HepG2 (cell line): Measurements from ENCODE around the gene MRPL58. TPM values are rescaled to one million over a fixed set of nuclear protein-coding genes. Genes with fewer than 3 reads are reported as not detected.

ENCODE experiments used
- ATAC-seq: fragments of 200-7000 bp; cut with Tn5 transposase; 3 replicates; pipeline ENCODE4 v1.9.1; 2020; ENCODE audit warnings: mild to moderate bottlenecking, moderate library complexity
- BruUV-seq: library from RNA; stranded (reverse); fragments of 400-500 nt; replicated peaks from 2 replicates; lab custom pipeline; 2021; lab: Mats Ljungman, UMichigan
- CTCF ChIA-PET: fragments of 300-600 bp; formaldehyde crosslinking; extraction: SDS; loops from one replicate; lab custom pipeline; 2021; ENCODE audit warnings: low total read pairs, inconsistent platforms, low intra/inter-chr PET ratio; lab: Yijun Ruan, JAX
- POLR2A ChIA-PET: fragments of 350-600 bp; sonication (Branson Sonifier 250); formaldehyde crosslinking; loops from one replicate; lab custom pipeline; 2020; ENCODE audit warnings: antibody characterized with exemption, inconsistent platforms; lab: Yijun Ruan, JAX
- DNase-seq: peaks from one replicate; pipeline ENCODE4 v3.0.0-alpha.2; 2015; ENCODE audit warnings: low spot score
- FAIRE-seq: peaks from 3 replicates; lab custom pipeline; 2011; peaks lifted over from hg19 to GRCh38; lab: Jason Lieb, UNC
- H2AFZ ChIP-seq: one replicate; pipeline ENCODE4 v1.6.1; 2011; ENCODE audit warnings: low read length, inconsistent platforms
- H3K27ac ChIP-seq: fragments of 300-600 bp; 3 replicates; pipeline ENCODE4 v1.8.0; 2011; ENCODE audit warnings: mixed run types, mild to moderate bottlenecking, mixed read lengths, low read length, inconsistent platforms; ENCODE audit not compliant: insufficient read depth; ENCODE audit errors: extremely low read length
- H3K27me3 ChIP-seq, 2 experiments: fragments of 200-600 bp in 1 of 2; 2 replicates in 1 of 2; 3 replicates in 1 of 2; pipeline versions ENCODE4 v1.6.0 to v1.8.0; 2011; ENCODE audit warnings: low read length in 2 of 2, mild to moderate bottlenecking in 2 of 2, moderate library complexity in 2 of 2, inconsistent platforms in 1 of 2; ENCODE audit not compliant: insufficient read depth in 2 of 2, control insufficient read depth in 1 of 2
- H3K36me3 ChIP-seq, 2 experiments: fragments of 200-600 bp in 1 of 2; replicated peaks in 1 of 2; 2 replicates in 1 of 2; 3 replicates in 1 of 2; pipeline versions ENCODE4 v1.5.1 to v1.8.0; 2011; ENCODE audit warnings: low read length in 2 of 2, inconsistent platforms in 1 of 2; ENCODE audit not compliant: insufficient read depth in 2 of 2, control insufficient read depth in 1 of 2
- H3K4me1 ChIP-seq: 2 replicates; pipeline ENCODE4 v1.5.1; 2012; ENCODE audit warnings: low read length, inconsistent platforms; ENCODE audit not compliant: insufficient read depth
- H3K4me2 ChIP-seq: 2 replicates; pipeline ENCODE4 v1.6.0; 2011; ENCODE audit warnings: low read depth, low read length, inconsistent platforms
- H3K4me3 ChIP-seq, 3 experiments: fragments of 200-600 bp in 1 of 3; sonication (generic), shearing (Covaris generic) in 1 of 3; replicated peaks in 1 of 3; 2 replicates each; pipeline ENCODE4 v1.5.1; 2011 to 2016; ENCODE audit warnings: low read length in 3 of 3, inconsistent platforms in 2 of 3, low read depth in 2 of 3, mild to moderate bottlenecking in 2 of 3, control low read depth in 1 of 3, mixed read lengths in 1 of 3; ENCODE audit not compliant: insufficient read depth in 1 of 3
- H3K79me2 ChIP-seq: one replicate; pipeline ENCODE4 v1.6.1; 2011; ENCODE audit warnings: low read length, inconsistent platforms; ENCODE audit not compliant: insufficient read depth
- H3K9ac ChIP-seq: 2 replicates; pipeline ENCODE4 v1.6.0; 2011; ENCODE audit warnings: mild to moderate bottlenecking, low read depth, low read length, inconsistent platforms; ENCODE audit not compliant: insufficient read depth
- H3K9me3 ChIP-seq: 2 replicates; pipeline ENCODE4 v1.5.1; 2012; ENCODE audit warnings: mild to moderate bottlenecking, low read length
- H4K20me1 ChIP-seq: 2 replicates; pipeline ENCODE4 v1.6.0; 2011; ENCODE audit warnings: inconsistent platforms, mild to moderate bottlenecking, low read length, moderate library complexity; ENCODE audit not compliant: insufficient read depth
- AGO1 ChIP-seq: fragments of 200-400 bp; formaldehyde crosslinking; IDR thresholded peaks from 2 replicates; pipeline ENCODE4 v1.6.1; 2017; ENCODE audit warnings: mild to moderate bottlenecking, low read depth, low read length, moderate library complexity; ENCODE audit not compliant: poor library complexity, severe bottlenecking
- ARID2 ChIP-seq: sonication (generic); formaldehyde crosslinking; IDR thresholded peaks from 2 replicates; pipeline ENCODE4 v1.8.1; 2022; ENCODE audit warnings: mild to moderate bottlenecking, missing genetic modification reagents, borderline replicate concordance
- ATM ChIP-seq: fragments of 450-650 bp; IDR thresholded peaks from 2 replicates; pipeline ENCODE4 v1.7.1; 2017; ENCODE audit warnings: mild to moderate bottlenecking, borderline replicate concordance
- EEA1 ChIP-seq: sonication (generic); formaldehyde crosslinking; IDR thresholded peaks from 2 replicates; pipeline ENCODE4 v1.5.1; 2020; ENCODE audit warnings: mild to moderate bottlenecking, missing genetic modification reagents, borderline replicate concordance
- KLF9 ChIP-seq: IDR thresholded peaks from 2 replicates; pipeline ENCODE4 v1.6.1; 2016; ENCODE audit warnings: low read depth
- TCF7L2 ChIP-seq: IDR thresholded peaks from 2 replicates; pipeline ENCODE4 v1.6.1; 2011; ENCODE audit warnings: mild to moderate bottlenecking, low read depth, low read length, moderate library complexity
- ZFP82 ChIP-seq: sonication (generic); formaldehyde crosslinking; IDR thresholded peaks from 2 replicates; pipeline ENCODE4 v1.5.1; 2020; ENCODE audit warnings: mild to moderate bottlenecking, missing genetic modification reagents, borderline replicate concordance
- ZNF34 ChIP-seq: sonication (generic); formaldehyde crosslinking; IDR thresholded peaks from 2 replicates; pipeline ENCODE4 v1.4.0; 2020; ENCODE audit warnings: mild to moderate bottlenecking, missing genetic modification reagents, borderline replicate concordance
- ZNF530 ChIP-seq: sonication (generic); formaldehyde crosslinking; IDR thresholded peaks from 2 replicates; pipeline ENCODE4 v1.5.0; 2020; ENCODE audit warnings: low read depth, mild to moderate bottlenecking, missing genetic modification reagents
- WGBS: methylation state at CpG from one replicate; pipeline ENCODE4 v1.1.6; 2017; ENCODE audit warnings: low lambda C conversion rate; 5-methylcytosine and 5-hydroxymethylcytosine counted together
- in situ Hi-C: cut with HindIII; loops from 2 replicates; pipeline ENCODE4 v1.10.0; 2017; ENCODE audit warnings: low pct_unique_long_range_greater_than_20kb; ENCODE audit not compliant: extremely low pct_ligation_motif_present
- intact Hi-C: fragments of 100-400 bp; cut with micrococcal nuclease; formaldehyde crosslinking; loops from one replicate; pipeline ENCODE4 v1.10.0; 2022; ENCODE audit not compliant: unreplicated experiment
- polyA plus RNA-seq, 8 experiments: library from polyadenylated mRNA; depleted of rRNA in 3 of 8; stranded (reverse) in 7 of 8; unstranded in 1 of 8; fragments of >200 nt; fragmentation: Illumina TruSeq in 4 of 8; extraction: Trizol in 4 of 8; gene quantifications; 2 replicates each; pipeline versions ENCODE4 v1.2.1 to v1.2.3, GENCODE V29; 2011 to 2016; ENCODE audit warnings: low read depth in 4 of 8, missing spikeins in 1 of 8, mixed read lengths in 1 of 8; ENCODE audit not compliant: insufficient read depth in 1 of 8
- total RNA-seq, 5 experiments: library from RNA; depleted of rRNA; stranded (reverse); fragments of >200 nt; fragmentation: Illumina TruSeq; extraction: Trizol; gene quantifications; 2 replicates each; pipeline ENCODE4 v1.2.3, GENCODE V29; 2016; ENCODE audit warnings: low read depth in 1 of 5
- TF ChIP-seq, protein P1 (sequence below): sonication (generic); formaldehyde crosslinking; IDR thresholded peaks from 2 replicates; pipeline ENCODE4 v1.5.0; 2020; ENCODE audit warnings: mild to moderate bottlenecking, low read depth, missing genetic modification reagents, borderline replicate concordance
- TF ChIP-seq, protein P2 (sequence below), 2 experiments: IDR thresholded peaks; 2 replicates each; pipeline ENCODE4 v1.6.1; 2011 to 2012; ENCODE audit warnings: low read length in 2 of 2, borderline replicate concordance in 1 of 2, low read depth in 1 of 2, mild to moderate bottlenecking in 1 of 2, moderate library complexity in 1 of 2
- TF ChIP-seq, protein P3 (sequence below): sonication (generic); formaldehyde crosslinking; IDR thresholded peaks from 2 replicates; pipeline ENCODE4 v1.8.1; 2023; ENCODE audit warnings: mild to moderate bottlenecking, moderate library complexity, missing genetic modification reagents

Gene MRPL58
- total and polyA plus RNA-seq, 2 of the 13 experiments (the other 11 are each of a cell fraction or from before 2014, with no cell fraction given) = 44.9 to 68.9 TPM

DNA sequence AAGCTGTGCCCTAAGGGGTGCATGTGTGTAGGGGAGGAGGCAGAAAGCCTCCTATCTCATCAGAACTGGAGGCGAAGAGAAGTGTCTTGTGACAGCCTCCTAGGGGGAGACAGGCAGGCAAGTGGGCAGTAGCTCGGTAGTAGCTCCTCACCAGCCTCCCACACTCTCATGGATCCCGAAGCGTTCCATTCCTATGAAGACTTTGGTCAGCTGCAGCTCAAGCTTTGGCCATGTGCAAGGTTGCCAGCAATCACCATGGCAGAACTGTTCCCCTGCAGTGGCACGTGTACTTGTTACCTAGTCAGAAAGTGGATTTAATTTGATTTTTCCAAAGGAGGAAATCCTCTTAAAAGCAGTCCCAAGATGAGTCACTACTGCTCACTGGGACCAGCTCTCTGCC lies 6.7 kb downstream of the MRPL58 start:
- Histone ChIP-seq H3K4me3 (no peak overlapping the region), H3K4me1 (peaks cover 7% of the 10 kb centered on the region), H3K27me3 (no peaks in the 10 kb centered on the region), H3K4me2 (no peak overlapping the region), H3K79me2 (no peaks in the 10 kb centered on the region), H3K9me3 (no peaks in the 10 kb centered on the region), H3K27ac (no peak overlapping the region), H4K20me1 (no peaks in the 10 kb centered on the region), H3K9ac (no peak overlapping the region), H3K36me3 (peaks cover 25 to 29% of the 10 kb centered on the region in 2 experiments), H2AFZ (no peak overlapping the region)
- DNase-seq = no peak
- intact Hi-C loops (no loop called here), in situ Hi-C loops (no loop called here)
- 92% methylated on average over 5 of the region's 5 CpGs for WGBS
- TF ChIP-seq ZNF530 (CRISPR knock-in tag) = no peak
- TF ChIP-seq ZFP82 (CRISPR knock-in tag) = no peak
- no peak for TF ChIP-seq ATM
- no peak for TF ChIP-seq ZNF34 (CRISPR knock-in tag)
- FAIRE-seq = no peak
- BruUV-seq = no TSS peak
- POLR2A ChIA-PET = no interaction called here
- ATAC-seq = no peak; the same call in 2 of the 3 replicates
- CTCF ChIA-PET = no interaction called here

DNA sequence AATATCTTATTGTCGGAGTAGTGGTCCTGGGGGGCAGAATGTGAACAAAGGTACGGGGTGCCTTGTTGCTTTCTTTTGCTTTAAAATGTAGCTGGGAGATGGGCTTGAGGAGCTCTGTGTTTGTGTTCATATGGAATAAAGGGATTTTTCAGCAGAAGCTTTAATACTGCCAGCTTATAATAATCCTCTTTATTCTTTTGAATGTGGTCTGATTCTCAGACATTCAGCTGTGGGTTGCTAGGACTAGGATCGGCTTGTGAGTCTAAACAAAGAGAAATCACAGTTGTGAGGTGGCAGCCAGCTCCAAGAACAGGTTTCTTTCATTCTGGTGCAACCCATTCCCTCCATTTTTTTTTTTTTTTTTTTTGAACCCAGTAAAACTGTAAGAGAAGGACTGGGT lies 7.2 kb downstream of the MRPL58 start:
- peaks cover 12% of the 10 kb centered on the region for H3K4me1 ChIP-seq
- no peaks in the 10 kb centered on the region for H3K27me3 ChIP-seq
- no peak for ATAC-seq
- no peaks in the 10 kb centered on the region for H4K20me1 ChIP-seq
- no peak overlapping the region for H3K9ac ChIP-seq
- no TSS peak for BruUV-seq
- no peak overlapping the region for H3K4me2 ChIP-seq
- intact Hi-C loops (no loop called here), in situ Hi-C loops (no loop called here)
- peaks cover 25 to 29% of the 10 kb centered on the region in 2 experiments for H3K36me3 ChIP-seq
- WGBS = 96% methylated on average over 3 of the region's 3 CpGs
- POLR2A ChIA-PET = no interaction called here
- no peak overlapping the region for H3K4me3 ChIP-seq
- H3K79me2 ChIP-seq = no peaks in the 10 kb centered on the region
- H3K27ac ChIP-seq = no peak overlapping the region
- no peak for DNase-seq
- TF ChIP-seq, protein P1, sequence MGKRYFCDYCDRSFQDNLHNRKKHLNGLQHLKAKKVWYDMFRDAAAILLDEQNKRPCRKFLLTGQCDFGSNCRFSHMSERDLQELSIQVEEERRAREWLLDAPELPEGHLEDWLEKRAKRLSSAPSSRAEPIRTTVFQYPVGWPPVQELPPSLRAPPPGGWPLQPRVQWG (CRISPR knock-in tag) = no peak
- TF ChIP-seq, protein P2, sequence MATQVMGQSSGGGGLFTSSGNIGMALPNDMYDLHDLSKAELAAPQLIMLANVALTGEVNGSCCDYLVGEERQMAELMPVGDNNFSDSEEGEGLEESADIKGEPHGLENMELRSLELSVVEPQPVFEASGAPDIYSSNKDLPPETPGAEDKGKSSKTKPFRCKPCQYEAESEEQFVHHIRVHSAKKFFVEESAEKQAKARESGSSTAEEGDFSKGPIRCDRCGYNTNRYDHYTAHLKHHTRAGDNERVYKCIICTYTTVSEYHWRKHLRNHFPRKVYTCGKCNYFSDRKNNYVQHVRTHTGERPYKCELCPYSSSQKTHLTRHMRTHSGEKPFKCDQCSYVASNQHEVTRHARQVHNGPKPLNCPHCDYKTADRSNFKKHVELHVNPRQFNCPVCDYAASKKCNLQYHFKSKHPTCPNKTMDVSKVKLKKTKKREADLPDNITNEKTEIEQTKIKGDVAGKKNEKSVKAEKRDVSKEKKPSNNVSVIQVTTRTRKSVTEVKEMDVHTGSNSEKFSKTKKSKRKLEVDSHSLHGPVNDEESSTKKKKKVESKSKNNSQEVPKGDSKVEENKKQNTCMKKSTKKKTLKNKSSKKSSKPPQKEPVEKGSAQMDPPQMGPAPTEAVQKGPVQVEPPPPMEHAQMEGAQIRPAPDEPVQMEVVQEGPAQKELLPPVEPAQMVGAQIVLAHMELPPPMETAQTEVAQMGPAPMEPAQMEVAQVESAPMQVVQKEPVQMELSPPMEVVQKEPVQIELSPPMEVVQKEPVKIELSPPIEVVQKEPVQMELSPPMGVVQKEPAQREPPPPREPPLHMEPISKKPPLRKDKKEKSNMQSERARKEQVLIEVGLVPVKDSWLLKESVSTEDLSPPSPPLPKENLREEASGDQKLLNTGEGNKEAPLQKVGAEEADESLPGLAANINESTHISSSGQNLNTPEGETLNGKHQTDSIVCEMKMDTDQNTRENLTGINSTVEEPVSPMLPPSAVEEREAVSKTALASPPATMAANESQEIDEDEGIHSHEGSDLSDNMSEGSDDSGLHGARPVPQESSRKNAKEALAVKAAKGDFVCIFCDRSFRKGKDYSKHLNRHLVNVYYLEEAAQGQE (IDR thresholded peaks at IDR 0.05; ENCODE audit: borderline replicate concordance in 1 of 2, low read depth in 1 of 2, low read length in 2 of 2) = no peak
- TF ChIP-seq EEA1 (no peak), ARID2 (CRISPR knock-in tag) (no peak), KLF9 (no peak), AGO1 (no peak), TCF7L2 (no peak)
- TF ChIP-seq, protein P3, sequence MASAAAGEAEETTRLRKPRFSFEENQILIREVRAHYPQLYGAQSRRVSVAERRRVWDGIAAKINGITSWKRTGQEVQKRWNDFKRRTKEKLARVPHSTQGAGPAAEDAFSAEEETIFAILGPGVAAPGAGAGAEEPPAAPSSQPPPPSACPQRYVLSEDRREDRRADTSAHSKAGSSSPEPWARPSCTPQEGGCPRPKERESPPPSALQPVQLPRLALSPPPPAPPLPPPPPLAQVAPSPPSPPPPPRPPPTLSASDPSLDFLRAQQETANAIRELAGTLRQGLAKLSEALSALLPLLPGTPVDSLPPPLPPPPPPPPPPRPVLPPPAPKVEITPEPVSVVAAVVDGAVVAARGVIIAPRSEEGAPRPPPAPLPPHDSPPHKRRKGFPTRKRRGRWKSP (CRISPR knock-in tag) = no peak
- no peaks in the 10 kb centered on the region for H3K9me3 ChIP-seq
- H2AFZ ChIP-seq = no peak overlapping the region
- CTCF ChIA-PET = no interaction called here
- no peak for FAIRE-seq
